ENCODE results near the gene DPYSL4.
"Not testable (repeated sequence)": the region's sequence is repeated elsewhere in the genome, so short reads cannot be mapped to it uniquely, and the experiment has no call there.

The DPYSL4 gene

GRCh38 chr10:132216441-132216840 lies 29.7 kb downstream of the DPYSL4 start:
- H3K27ac ChIP-seq (ENCODE audit: low read depth, low read length, severe bottlenecking); H3K4me1 ChIP-seq (ENCODE audit: control insufficient read depth, insufficient read depth, low read length, poor library complexity, severe bottlenecking); H3K36me3 ChIP-seq (ENCODE audit: control insufficient read depth, insufficient read depth, low read length); H3K4me3 ChIP-seq (ENCODE audit: extremely low read depth, insufficient read depth, low read length, poor library complexity, severe bottlenecking): not testable (repeated sequence)
- 86 to 97% methylated on average over 3 of the region's 3 CpGs for WGBS, 2 experiments (ENCODE audit: insufficient coverage in 2 of 2)
- H3K9me3 ChIP-seq (ENCODE audit: control insufficient read depth, low read length): peaks cover 12% of the 10 kb centered on the region

GRCh38 chr10:132219486-132219885 lies 32.7 kb downstream of the DPYSL4 start:
- 80 to 88% methylated on average over 2 to 4 of the region's 7 CpGs for WGBS, 2 experiments (ENCODE audit: insufficient coverage in 2 of 2)
- Histone ChIP-seq H3K27ac (ENCODE audit: low read depth, low read length, severe bottlenecking) (no peak overlapping the region), H3K36me3 (ENCODE audit: control insufficient read depth, insufficient read depth, low read length) (no peaks in the 10 kb centered on the region), H3K9me3 (ENCODE audit: control insufficient read depth, low read length) (peaks cover 12% of the 10 kb centered on the region), H3K4me3 (ENCODE audit: extremely low read depth, insufficient read depth, low read length, poor library complexity, severe bottlenecking) (no peak overlapping the region), H3K4me1 (ENCODE audit: control insufficient read depth, insufficient read depth, low read length, poor library complexity, severe bottlenecking) (no peaks in the 10 kb centered on the region)

DNA sequence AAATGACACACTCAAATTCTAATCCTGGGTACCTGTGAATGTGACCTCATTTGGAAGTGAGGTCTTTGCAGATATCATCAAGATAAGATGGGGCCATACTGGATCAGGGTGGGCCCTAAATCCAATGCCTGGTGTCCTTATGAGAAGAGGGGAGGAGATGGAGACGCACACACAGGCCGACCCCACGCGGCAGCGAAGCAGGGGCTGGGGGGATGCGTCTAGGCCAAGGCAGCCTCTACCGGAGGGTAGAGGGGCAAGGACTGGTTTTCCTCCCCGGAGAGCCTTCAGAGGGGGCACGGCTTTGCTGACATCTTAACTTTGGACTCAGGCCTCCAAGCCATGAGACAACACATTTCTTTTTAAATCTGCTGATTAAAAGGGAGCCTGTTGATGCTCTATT lies 33.3 kb downstream of the DPYSL4 start:
- 87 to 99% methylated on average over 8 to 9 of the region's 9 CpGs for WGBS, 2 experiments (ENCODE audit: insufficient coverage in 2 of 2)
- Histone ChIP-seq H3K4me3 (ENCODE audit: extremely low read depth, insufficient read depth, low read length, poor library complexity, severe bottlenecking) (no peak overlapping the region), H3K36me3 (ENCODE audit: control insufficient read depth, insufficient read depth, low read length) (no peaks in the 10 kb centered on the region), H3K4me1 (ENCODE audit: control insufficient read depth, insufficient read depth, low read length, poor library complexity, severe bottlenecking) (no peaks in the 10 kb centered on the region), H3K27ac (ENCODE audit: low read depth, low read length, severe bottlenecking) (no peak overlapping the region), H3K9me3 (ENCODE audit: control insufficient read depth, low read length) (peaks cover 12% of the 10 kb centered on the region)

DNA sequence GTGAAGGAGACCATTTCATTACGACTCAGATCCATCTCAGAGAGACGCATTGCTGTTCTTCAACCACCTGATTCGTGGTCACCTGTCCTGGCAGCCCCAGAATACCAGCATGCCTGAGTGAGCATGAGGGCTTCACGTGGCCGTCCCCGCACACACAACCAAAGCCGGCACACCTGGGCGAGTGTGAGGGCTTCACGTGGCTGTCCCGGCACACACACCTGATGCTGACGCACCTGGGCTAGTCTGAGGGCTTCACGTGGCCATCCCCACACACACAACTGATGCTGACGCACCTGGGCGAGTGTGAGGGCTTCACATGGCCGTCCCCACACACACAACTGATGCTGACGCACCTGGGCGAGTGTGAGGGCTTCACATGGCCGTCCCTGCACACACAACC lies 34.2 kb downstream of the DPYSL4 start:
- H3K4me1 ChIP-seq (ENCODE audit: control insufficient read depth, insufficient read depth, low read length, poor library complexity, severe bottlenecking); H3K36me3 ChIP-seq (ENCODE audit: control insufficient read depth, insufficient read depth, low read length); H3K27ac ChIP-seq (ENCODE audit: low read depth, low read length, severe bottlenecking); H3K4me3 ChIP-seq (ENCODE audit: extremely low read depth, insufficient read depth, low read length, poor library complexity, severe bottlenecking): not testable (repeated sequence)
- WGBS, 2 experiments (ENCODE audit: insufficient coverage in 2 of 2): 87 to 91% methylated on average over 12 to 15 of the region's 18 CpGs
- peaks cover 12% of the 10 kb centered on the region for H3K9me3 ChIP-seq (ENCODE audit: control insufficient read depth, low read length)

DNA sequence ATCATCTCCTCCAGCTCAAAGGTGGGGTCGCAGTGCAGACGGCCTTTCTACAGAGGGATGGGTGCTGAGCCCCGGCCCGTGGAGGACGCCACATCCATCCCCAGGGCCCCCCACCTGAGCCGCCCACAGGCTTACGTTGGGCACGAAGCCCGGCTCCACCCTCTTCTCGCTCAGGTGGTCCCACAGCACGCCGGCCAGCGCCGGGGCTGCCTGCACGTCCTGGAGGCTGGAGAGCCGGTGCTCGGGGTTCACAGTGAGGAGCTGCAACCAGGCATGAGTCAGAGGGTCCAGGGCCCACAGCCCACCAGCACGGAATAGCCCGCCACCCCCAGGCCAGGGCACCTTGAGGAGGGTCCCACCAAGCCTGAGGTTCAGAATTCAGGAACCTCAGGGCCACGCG lies 36.0 kb downstream of the DPYSL4 start:
- H3K27ac ChIP-seq (ENCODE audit: low read depth, low read length, severe bottlenecking): no peak overlapping the region
- H3K4me3 ChIP-seq (ENCODE audit: extremely low read depth, insufficient read depth, low read length, poor library complexity, severe bottlenecking): no peak overlapping the region
- H3K36me3 ChIP-seq (ENCODE audit: control insufficient read depth, insufficient read depth, low read length): no peaks in the 10 kb centered on the region
- 74 to 76% methylated on average over 19 to 21 of the region's 21 CpGs for WGBS, 2 experiments (ENCODE audit: insufficient coverage in 2 of 2)
- H3K9me3 ChIP-seq (ENCODE audit: control insufficient read depth, low read length): peaks cover 3% of the 10 kb centered on the region
- no peaks in the 10 kb centered on the region for H3K4me1 ChIP-seq (ENCODE audit: control insufficient read depth, insufficient read depth, low read length, poor library complexity, severe bottlenecking)

DNA sequence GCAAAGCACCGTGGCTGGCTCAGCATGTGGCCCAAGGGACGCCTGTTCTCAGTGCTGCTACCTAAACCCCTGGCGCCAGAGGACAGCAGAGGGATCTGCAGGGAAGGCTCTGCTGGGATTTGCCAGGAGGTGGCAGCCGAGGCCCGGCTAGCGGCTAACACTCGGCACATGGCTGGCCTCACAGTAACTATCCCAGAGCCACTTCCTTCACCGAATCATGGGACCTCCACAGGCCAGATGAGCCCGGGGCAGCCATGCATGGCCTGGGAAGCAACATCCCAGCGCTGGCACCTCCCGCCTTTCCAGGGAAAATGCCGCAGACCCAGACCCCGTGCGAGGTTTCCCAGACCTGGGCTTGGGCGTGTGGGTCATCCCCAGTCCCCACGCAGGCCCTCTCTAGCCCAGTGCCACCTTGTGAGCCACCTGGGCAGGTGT lies 36.4 kb downstream of the DPYSL4 start:
- Histone ChIP-seq H3K27ac (ENCODE audit: low read depth, low read length, severe bottlenecking) (no peak overlapping the region), H3K36me3 (ENCODE audit: control insufficient read depth, insufficient read depth, low read length) (no peaks in the 10 kb centered on the region), H3K4me1 (ENCODE audit: control insufficient read depth, insufficient read depth, low read length, poor library complexity, severe bottlenecking) (no peaks in the 10 kb centered on the region), H3K4me3 (ENCODE audit: extremely low read depth, insufficient read depth, low read length, poor library complexity, severe bottlenecking) (no peak overlapping the region), H3K9me3 (ENCODE audit: control insufficient read depth, low read length) (no peaks in the 10 kb centered on the region)
- WGBS, 2 experiments (ENCODE audit: insufficient coverage in 2 of 2): 29 to 40% methylated on average over 15 to 16 of the region's 16 CpGs

GRCh38 chr10:132223611-132224342 lies 37.0 kb downstream of the DPYSL4 start:
- Histone ChIP-seq H3K36me3 (ENCODE audit: control insufficient read depth, insufficient read depth, low read length) (no peaks in the 10 kb centered on the region), H3K4me3 (ENCODE audit: extremely low read depth, insufficient read depth, low read length, poor library complexity, severe bottlenecking) (no peak overlapping the region), H3K27ac (ENCODE audit: low read depth, low read length, severe bottlenecking) (no peak overlapping the region), H3K9me3 (ENCODE audit: control insufficient read depth, low read length) (no peaks in the 10 kb centered on the region), H3K4me1 (ENCODE audit: control insufficient read depth, insufficient read depth, low read length, poor library complexity, severe bottlenecking) (no peaks in the 10 kb centered on the region)
- 88 to 91% methylated on average over 16 to 21 of the region's 23 CpGs for WGBS, 2 experiments (ENCODE audit: insufficient coverage in 2 of 2)

GRCh38 chr10:132224343-132225072 lies 37.8 kb downstream of the DPYSL4 start:
- no peak overlapping the region for H3K4me3 ChIP-seq (ENCODE audit: extremely low read depth, insufficient read depth, low read length, poor library complexity, severe bottlenecking)
- no peak overlapping the region for H3K27ac ChIP-seq (ENCODE audit: low read depth, low read length, severe bottlenecking)
- no peaks in the 10 kb centered on the region for H3K36me3 ChIP-seq (ENCODE audit: control insufficient read depth, insufficient read depth, low read length)
- 84 to 91% methylated on average over 17 to 20 of the region's 20 CpGs for WGBS, 2 experiments (ENCODE audit: insufficient coverage in 2 of 2)
- H3K4me1 ChIP-seq (ENCODE audit: control insufficient read depth, insufficient read depth, low read length, poor library complexity, severe bottlenecking): no peaks in the 10 kb centered on the region
- no peaks in the 10 kb centered on the region for H3K9me3 ChIP-seq (ENCODE audit: control insufficient read depth, low read length)

DNA sequence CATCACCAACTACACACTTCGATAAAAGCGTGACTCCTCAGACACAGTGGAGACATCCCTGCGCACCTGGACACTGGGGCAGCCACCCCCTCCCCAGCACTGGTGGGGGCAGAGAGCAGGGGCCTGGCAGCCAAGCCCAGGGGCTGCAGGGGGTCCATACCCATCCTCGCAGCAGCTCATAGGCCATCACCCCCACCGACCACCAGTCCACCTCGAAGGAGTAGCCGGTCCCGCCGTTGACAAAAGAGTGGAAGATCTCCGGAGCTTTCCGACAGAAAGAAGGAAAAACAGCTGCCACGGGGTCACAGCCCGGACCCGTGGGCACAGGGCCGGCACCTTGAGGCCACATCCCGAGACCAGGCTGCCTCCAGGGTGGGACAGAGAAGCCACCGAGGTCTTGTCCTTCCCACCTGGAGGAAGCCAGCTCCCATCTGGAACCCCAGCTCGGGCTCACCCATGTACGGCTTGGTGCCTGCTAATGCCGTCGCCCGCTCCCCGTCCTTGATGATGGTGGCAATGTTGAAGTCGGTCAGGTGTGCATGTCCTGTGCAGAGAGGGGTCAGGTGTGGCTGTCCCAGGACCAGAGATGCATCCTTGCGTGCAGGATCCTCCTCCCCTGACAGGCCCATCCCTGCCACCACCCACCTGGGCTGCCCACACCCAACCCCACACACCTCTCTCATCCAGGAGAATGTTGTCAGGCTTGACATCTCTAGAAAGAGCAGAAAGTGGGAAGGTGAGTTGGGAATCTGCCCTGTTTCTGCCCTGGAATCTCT lies 38.5 kb downstream of the DPYSL4 start:
- H3K36me3 ChIP-seq (ENCODE audit: control insufficient read depth, insufficient read depth, low read length): no peaks in the 10 kb centered on the region
- no peaks in the 10 kb centered on the region for H3K4me1 ChIP-seq (ENCODE audit: control insufficient read depth, insufficient read depth, low read length, poor library complexity, severe bottlenecking)
- no peaks in the 10 kb centered on the region for H3K9me3 ChIP-seq (ENCODE audit: control insufficient read depth, low read length)
- 79 to 87% methylated on average over 9 to 18 of the region's 25 CpGs for WGBS, 2 experiments (ENCODE audit: insufficient coverage in 2 of 2)
- no peak overlapping the region for H3K4me3 ChIP-seq (ENCODE audit: extremely low read depth, insufficient read depth, low read length, poor library complexity, severe bottlenecking)
- no peak overlapping the region for H3K27ac ChIP-seq (ENCODE audit: low read depth, low read length, severe bottlenecking)

GRCh38 chr10:132225849-132226205 lies 39.1 kb downstream of the DPYSL4 start:
- Histone ChIP-seq H3K36me3 (ENCODE audit: control insufficient read depth, insufficient read depth, low read length) (no peaks in the 10 kb centered on the region), H3K27ac (ENCODE audit: low read depth, low read length, severe bottlenecking) (no peak overlapping the region), H3K4me3 (ENCODE audit: extremely low read depth, insufficient read depth, low read length, poor library complexity, severe bottlenecking) (no peak overlapping the region), H3K4me1 (ENCODE audit: control insufficient read depth, insufficient read depth, low read length, poor library complexity, severe bottlenecking) (no peaks in the 10 kb centered on the region), H3K9me3 (ENCODE audit: control insufficient read depth, low read length) (no peaks in the 10 kb centered on the region)
- 83 to 88% methylated on average over 6 to 8 of the region's 8 CpGs for WGBS, 2 experiments (ENCODE audit: insufficient coverage in 2 of 2)
